GM18519 (cell line): ENCODE results near the gene GJA5.

ENCODE experiments used
- ATAC-seq: cut with Tn5 transposase; IDR thresholded peaks from one replicate; pipeline ENCODE4 v1.9.1; 2021; ENCODE audit warnings: mild to moderate bottlenecking, moderate library complexity; ENCODE audit not compliant: unreplicated experiment, low FRiP score

The GJA5 gene

DNA sequence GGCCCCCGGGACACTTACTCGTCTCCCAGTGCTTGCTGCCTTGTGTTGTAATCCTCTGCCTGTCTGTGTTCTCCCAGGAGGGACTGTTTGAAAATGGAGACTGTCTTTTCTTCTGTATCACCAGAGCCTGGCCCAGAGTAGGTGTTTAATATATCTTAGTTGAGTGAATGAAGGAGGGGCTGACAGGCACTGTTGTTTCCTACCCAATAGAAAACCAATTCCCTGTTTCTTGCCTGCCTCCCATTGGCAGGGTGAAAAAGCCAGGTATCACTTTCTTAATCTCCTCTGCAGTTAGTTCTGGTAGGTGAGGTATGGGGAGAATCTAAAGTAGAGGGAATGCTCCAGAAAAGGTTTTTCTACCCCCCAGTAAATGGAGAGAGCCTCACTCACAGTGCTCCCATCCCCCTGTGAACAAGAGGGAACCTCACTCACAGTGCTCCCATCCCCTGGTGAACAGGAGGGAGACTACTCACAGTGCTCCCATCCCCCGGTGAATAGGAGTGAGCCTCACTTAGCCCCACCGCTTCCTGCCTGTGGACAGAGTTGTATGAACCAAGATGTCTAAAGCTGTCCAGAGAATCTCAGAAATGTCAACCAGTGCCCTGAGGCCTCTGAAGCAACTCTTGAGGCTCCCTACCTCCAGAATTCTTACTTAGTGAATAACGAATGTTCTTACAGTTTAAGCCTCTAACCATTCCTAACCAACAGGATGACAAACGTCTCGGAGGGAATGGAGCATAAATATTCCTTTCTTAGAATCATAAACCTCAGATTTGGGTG, at the start of gene GJA5:
GJA5 (minus strand) TSS at position 122 of the 780 bp plus-strand sequence. CDS start 1,364 bp downstream, outside the sequence.
- no peak for ATAC-seq

DNA sequence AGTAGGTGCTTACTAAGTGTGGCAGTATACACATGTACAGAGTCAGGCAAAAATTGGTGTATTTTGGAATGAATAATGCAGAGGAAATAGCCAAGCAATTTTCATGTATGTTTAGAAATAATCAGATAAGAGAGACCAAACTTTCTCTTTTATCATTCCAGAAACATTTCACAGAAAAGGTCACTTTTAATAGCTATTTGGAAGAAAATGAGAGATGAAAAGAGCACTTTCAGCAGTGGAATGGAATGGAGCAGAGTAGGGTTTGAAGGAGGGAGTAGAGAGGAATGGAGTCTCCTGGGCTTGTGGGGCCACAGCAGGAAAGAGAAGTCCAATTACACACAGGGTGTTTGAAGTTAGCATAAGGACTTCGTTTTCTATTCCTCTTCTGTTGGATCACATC, 48.8 kb upstream of the GJA5 start:
- ATAC-seq = no peak

DNA sequence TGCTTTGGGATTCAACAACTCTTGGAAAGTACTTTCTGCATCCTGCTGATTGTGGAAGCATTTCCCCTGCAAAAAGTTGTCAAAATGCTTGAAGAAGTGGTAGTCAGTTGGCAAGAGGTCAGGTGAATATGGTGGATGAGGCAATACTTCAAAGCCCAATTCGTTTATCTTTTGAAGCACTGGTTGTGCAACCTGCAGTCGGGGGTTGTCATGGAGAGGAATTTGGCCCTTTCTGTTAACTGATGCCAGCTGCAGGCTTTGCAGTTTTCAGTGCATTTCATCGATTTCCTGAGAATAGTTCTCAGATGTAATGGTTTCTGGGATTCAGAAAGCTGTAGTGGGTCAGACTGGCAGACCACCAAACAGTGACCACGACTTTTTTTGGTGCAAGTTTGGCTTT, 47.6 kb upstream of the GJA5 start:
- no peak for ATAC-seq

DNA sequence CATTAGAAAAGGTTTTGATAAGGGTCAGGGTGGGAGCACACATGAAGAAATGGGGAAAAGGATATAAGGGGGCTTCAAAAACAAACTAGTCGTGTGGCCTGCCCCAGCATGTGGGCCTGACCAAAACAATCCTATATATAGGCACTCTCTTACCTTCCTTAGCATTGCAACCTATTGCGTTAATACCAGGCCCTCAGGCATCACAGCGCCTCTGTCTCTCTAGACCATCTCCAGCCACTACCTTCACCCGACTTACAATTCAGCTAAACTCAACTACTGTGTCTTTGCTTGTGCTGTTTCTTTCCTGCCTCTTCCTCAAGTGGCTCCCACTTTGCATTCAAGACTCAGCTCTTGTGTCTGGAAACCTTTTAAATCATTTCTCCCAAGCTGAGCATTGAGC, 47.0 kb upstream of the GJA5 start:
- ATAC-seq = no peak

DNA sequence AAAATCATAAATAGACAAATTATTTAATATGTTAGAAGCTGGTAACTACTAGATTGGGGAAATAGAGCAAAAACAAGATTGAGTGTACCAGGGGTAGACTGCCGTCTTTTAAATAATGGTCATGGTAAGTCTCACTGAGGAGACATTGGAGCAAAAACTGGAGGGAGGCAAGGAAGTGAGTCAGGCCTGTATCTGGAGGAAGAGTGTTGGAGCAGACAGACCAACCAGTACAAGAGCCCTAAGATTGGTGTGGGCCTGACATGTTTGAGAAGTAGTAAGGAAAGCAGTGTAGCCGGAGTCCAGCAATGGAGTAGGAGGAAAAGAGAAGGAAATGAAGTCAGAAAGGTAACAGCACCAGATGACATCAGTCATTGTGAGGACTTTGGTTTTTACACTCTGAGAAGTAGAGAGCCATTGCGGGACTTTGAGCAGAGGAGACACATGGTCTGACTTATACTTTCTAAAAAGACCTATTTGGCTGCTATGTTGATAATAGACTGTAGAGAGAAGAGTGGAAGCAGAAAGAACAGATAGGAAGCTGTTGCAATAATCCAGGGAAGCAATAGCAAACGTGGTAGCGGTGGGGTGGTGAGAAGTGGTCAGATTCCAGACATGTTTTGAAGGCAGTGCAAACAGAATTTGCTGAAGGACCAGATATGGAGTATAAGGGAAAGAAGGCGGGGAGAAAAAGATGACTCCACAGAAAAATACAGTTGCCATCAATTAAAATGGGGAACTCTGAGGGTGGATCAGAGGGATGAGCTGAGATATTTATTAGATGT, 44.7 kb upstream of the GJA5 start:
- no peak for ATAC-seq

DNA sequence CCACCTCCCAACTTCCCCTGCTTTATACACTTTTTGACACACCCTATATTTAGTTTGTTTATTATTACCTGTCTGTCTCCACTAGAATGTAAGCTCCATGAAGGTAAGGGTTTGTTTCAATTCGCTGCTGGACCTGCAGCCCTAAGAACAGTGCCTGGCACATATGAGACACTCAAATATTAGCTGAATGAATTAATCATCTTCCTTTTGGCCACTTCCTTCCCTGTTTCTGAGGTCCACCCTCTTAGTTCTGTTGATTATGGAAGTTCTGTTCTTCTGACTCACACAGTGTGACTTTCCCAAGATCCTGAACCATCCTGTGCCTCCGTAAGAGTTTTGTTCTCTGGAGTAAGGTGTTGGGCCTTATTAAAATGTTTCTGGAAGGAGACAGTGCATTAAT, 40.4 kb upstream of the GJA5 start:
- ATAC-seq = no peak

DNA sequence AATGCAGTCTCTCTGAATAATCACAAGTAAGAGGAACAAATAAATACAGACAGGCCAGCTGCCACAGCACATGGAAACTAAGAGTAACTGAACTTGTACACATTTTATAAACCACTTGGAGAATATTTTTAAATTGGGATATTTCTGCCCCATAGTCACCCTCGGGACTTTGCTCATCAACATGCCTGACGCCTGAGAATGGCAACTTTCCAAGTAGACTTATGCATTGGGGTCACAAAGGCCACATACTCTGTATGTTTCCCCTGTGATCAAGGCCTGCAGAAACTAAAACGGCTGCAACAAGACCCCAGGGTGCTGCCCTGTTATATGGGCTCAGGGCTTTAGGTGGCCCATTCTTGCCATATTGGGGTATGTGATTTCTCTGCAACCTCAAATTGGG, 38.3 kb upstream of the GJA5 start:
- no peak for ATAC-seq

DNA sequence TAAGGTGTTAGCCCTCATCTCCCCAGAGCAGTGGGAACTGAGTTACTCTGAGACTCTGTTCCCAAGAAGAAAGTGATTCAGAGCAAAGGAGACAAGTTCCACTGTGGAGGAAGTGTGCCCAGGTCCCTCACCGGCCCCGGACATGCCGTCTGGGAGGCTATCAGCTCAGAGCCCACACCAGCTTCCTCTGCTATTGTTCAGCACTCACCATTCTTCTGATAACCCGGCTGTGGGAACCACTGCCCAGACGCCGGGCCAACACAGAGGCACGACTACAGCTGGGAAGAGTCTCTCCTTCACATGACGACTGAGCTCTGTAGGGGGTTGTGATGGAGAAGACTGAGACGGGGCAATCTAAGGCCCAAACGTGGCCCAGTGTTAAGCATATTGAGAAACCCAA, 34.2 kb upstream of the GJA5 start:
- ATAC-seq = no peak

DNA sequence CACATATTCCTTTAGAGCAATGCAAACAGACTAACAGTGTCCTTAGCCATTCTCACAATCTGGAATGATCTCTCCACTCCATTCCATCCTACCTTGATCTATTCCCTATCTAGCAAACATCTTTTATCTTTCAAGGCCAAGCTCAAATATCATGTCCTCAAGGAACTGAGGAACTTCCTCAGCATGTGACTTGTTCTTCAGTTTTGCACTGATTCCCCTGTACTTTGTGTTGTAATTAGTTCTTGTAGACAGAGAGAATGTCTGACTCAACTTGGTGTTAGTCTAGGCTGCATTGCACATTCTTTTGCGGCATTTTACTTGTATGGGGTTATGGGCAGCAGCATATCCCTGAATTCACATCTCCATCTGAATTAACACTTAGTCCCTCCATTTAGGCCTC, 31.5 kb upstream of the GJA5 start:
- ATAC-seq = no peak

DNA sequence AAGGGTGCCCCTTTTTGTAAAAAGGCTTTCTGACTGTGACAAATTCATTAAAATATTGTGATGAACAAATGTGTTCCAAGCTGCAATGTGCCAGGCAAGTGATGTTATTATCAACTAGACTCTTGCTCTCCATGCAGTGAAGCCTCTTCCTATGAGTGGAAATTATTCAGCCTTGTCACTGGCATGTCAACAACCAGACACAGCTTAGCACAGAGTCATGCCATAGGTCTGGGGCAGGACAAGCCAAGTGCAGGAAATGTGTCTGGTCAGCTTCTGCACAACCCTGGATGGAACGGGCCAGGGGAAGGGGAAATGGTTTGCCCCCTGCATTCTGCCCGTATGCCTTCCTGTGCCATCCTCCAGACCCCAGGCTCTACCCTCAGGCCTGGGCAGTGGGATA, 27.4 kb upstream of the GJA5 start:
- no peak for ATAC-seq

DNA sequence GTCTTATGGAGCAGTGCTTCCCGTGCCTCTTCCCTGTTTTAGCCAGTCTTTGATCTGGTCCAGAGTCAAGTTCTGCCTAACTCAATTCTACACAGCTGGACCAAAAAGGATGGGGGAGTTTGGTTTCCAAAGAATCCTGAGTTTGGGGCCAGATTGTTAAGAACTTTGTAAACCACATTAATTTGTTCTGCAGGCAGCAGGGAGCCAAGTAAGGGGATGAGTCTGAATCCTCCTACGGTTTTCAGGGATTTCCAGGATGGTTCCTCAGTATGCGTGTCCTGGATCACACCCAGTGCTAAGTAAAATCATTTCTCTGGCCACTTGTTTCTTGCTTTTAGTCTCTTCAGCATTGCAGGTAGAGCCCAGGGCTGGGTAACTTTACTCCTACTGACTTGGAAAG, 26.1 kb upstream of the GJA5 start:
- no peak for ATAC-seq

DNA sequence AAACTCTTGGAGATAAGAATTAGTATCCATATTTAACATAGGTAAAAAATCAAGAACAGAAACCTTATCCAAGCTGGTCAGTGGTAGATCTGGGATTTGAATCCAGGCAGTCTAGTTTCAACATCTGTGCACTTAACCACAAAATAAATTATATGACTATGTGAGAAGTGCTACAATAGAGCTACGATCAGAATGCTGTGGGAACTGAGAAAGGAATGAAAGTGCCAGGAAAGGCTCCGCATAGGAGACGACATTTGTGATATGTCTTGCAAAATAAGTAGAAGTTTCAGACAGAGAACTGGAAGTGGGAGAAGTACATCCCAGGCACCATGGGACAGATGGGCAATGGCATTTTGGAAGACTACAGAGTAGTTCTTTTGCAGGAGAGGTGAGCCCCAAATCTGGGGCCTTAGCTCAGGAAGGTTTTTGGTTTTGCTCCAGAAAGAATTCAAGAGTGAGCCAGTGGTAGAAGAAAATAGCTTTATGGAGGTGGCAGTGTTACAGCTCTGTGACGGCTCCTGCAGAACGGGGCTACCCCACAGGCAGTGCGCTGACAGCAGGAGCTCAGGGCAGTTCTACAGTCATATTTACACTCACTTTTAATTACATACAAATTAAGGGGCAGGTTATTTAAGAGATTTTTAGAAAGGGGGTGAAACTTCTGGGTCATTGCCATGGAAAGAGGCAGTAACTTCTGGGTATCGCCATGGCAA, 25.5 kb upstream of the GJA5 start:
- ATAC-seq = no peak

DNA sequence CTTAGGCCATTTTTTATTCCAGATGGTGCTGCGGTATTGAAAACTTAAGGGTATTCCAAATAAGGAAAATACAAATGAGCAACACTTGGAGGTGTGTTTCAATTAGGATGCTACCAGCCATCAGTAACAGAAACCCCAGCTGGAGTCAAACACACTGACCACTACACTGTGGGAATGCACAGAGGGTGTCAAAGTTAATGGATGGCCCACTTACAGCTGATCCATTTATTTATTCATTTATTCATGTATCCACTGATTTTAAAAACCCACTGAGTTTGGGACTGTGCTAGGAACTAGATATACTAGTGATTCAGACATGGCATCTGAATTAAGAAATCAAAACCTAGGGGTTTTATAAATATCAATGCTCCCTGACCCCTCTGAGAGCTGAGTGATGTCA, 24.5 kb upstream of the GJA5 start:
- no peak for ATAC-seq

DNA sequence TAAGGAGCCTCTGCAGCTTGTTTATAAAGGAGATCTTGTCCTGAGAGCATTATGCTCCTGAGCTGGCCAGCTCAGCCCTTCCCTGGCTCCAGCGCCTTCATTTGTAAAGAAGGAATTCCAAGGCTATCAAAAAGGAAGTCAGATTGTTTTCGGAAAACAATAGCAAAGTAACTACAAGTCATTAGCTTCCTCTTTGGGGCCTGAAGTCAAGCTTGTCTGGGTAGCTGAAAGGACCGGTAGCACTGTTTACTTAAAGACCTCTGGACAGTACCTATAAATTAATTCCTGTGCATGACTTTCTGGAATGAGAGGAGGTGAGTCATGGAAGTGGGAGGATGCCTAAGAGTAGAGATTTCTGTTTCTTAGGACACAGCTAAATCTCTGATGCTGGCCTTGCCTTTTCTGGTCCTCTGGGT, 20.7 kb upstream of the GJA5 start:
- no peak for ATAC-seq

DNA sequence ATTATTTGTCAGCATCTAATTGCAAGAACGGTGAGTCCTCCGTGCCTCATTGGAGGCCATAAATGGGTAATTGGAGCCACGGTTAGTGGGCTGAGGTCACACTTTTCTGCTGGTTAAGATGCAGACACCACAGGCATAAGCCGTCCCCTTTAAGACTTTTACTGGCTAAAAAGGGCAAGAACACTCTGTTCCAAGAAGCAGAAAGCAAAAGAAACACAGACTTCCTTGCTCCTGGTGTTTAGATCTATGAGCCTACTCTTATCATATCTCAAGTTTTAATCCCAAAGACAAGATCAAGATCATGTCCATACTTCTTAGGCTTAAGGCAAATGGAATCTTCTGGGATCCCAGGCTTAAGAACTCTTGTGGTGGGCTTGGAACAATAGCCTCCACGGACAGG, 17.3 kb upstream of the GJA5 start:
- no peak for ATAC-seq

DNA sequence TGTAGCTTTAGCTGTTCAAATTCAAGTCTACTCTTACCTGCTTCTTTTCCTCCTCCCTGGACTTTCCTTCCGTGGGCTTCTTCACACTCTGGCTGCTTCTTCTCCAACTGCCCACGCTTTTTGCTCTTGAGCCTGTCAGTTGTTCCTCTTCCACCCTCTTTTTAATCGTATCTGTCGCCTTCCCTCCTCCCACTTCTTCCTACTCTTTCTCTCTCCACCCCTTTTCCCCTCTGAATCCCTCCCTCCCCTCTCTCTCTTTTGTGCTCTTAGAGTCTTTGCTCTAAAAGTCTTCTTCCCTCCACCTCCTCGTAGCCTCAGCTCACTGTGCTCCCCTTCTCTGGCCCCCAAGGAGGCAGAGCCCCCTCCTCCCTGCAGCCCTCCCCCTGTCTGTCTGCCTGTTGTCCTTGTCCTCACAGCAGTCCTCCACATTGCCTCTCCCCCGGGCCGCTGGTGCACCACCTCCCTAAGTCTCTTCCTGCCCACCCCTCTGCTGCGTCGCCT, 12.9 kb upstream of the GJA5 start:
- no peak for ATAC-seq

DNA sequence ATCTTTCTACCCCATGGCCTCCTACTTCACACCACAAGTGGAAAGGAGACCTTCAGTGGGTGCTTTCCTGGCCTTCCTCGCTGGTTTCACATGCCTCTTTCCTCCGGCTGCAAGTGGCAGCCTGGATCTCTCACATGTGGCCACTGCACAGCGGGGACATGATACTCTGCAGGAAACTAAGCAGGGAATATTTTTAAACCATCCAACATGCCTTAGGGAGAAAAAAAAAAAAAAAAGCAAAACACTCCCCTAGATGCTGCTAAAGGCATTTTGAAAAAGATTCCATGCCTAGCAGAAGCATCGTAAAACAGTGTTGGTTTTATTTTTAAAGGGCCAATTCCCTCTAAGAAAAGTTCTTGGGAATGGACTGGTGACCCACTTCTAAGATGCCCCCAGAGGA, 12.2 kb upstream of the GJA5 start:
- no peak for ATAC-seq

DNA sequence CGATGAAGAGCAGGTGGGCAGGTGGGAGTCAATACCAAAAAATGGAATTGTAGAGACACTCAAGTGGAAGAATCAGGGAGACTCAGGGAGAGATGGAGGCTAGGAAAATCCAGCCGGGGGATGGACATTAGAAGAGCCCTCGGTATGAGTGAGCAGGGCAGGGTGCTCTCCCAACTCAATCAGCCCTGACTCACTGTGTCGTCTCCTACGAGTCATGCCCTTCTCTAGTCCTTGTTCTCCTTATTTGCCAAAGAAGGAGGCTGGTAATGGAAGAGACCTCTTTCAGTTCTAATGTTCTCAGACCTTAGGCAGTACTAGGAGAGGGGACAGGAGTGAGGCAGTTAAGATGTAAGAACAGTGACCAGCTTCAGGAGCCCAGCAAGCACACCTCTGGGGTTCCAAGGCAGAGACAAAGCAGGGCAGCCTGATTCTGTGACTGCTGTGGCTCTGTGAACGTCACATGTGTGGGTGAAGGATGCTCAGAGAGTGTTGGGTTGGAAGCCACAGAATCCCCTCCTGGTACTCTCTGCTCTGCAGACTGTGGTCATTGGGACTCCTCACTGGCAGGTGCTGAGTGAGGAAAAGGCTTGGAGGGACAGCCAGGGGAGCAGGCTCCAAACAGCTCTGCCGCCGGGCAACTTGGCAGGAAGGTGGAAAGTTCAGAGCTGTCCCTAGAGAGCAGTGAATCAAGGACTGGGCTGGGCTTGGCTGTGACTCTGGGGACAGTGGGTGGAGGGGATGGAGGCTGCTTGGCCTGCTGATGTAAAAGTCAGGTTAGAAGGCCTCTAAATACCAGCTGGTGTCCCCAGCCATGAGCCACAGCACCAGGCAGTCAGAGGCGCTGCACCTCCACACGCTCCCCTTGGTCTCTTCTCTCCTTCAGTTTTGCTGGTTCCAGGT, 11.1 kb upstream of the GJA5 start:
- no peak for ATAC-seq

DNA sequence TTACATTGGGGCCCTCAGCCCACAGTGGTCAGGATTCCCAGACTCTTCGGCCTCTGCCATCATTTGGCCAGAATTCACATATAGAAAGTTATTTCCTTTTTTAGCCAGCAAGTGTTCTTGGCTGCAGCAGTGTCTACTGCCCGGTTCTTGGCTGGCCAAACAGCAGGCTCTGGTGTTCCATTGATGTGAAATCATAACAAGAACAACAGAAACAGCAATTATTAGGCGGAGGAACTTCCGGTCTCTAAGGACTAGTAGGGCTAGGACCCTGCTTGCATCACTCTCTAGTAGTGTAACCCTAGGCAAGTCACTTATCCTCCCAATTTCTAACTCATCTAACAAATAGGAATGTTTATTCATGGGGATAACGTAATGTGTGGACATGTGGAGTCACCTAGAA, 8.7 kb upstream of the GJA5 start:
- no peak for ATAC-seq

DNA sequence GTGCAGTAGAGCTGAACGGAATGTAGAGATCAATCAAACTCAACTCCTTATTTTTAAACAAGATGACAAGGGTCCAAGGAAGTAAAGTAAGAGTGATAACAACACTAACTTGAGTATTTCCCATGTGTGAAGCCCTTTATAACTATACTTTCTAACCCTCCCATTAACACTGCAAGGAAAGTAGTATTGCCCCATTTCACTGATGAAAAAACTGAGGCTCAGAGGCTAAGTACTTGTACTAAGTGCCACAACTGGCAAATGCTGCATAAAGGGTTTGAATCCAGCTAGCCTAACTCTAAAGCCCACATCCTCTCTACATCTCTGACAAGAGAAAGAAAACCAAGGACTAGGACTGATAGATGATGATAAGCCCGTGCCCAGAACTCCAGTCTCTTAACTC, 8.2 kb upstream of the GJA5 start:
- no peak for ATAC-seq
